HG02588 (cell line): ENCODE data around the gene GLRA3.
"Not testable (repeated sequence)": the region's sequence is repeated elsewhere in the genome, so short reads cannot be mapped to it uniquely, and the experiment has no call there.

Experiments used
- ATAC-seq: cut with Tn5 transposase; IDR thresholded peaks from one replicate; pipeline ENCODE4 v1.9.1; 2021; ENCODE audit warnings: mild to moderate bottlenecking, moderate library complexity; ENCODE audit not compliant: unreplicated experiment

GLRA3 gene

GRCh38 chr4:174813292-174813691, 15.8 kb downstream of the GLRA3 start:
- ATAC-seq = no peak

DNA sequence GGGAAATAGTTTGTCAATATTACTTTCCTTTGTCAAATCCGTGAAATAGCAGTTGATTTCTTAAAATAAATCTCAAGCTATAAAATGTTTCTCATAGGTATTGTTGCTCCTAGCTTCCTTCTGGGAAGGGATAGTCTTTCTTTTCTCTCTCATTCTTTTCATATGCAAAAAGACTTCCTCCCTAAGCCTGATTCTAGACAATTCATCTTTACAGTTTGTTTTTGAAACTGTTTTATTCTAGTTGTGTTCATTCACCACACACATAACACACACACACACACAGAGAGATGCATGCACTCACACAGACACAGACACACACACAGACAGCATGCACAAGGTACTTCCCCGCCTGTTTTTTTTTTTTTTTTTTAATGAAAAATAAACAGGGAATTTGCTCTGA, 18.2 kb downstream of the GLRA3 start:
- no peak for ATAC-seq

GRCh38 chr4:174808836-174809235, 20.2 kb downstream of the GLRA3 start:
- no peak for ATAC-seq

GRCh38 chr4:174808119-174808518, 20.9 kb downstream of the GLRA3 start:
- ATAC-seq = no peak

DNA sequence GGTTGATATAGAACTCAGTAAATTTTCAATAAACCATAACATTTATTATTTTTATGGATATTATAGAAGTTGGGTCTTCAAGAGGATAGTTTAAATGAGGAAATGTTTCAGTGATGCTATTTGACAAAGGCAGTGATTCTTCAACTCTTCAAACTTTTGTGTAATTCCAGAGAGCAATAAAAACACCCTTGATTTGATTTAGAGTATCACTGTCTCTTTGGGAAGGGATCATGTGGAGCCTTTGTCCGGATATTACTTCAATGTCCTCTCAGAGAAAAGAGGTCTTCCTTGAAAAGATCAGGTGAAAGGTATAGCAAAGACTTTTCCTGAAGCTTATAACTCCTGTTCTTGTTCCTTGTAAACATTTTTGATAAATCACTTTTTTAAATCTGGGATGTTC, 23.3 kb downstream of the GLRA3 start:
- no peak for ATAC-seq

- ATAC-seq = no peak
These were observed 34.4 kb downstream of the GLRA3 start for GRCh38 chr4:174794543-174795094.

GRCh38 chr4:174789657-174790056, 39.4 kb downstream of the GLRA3 start:
- ATAC-seq = no peak

DNA sequence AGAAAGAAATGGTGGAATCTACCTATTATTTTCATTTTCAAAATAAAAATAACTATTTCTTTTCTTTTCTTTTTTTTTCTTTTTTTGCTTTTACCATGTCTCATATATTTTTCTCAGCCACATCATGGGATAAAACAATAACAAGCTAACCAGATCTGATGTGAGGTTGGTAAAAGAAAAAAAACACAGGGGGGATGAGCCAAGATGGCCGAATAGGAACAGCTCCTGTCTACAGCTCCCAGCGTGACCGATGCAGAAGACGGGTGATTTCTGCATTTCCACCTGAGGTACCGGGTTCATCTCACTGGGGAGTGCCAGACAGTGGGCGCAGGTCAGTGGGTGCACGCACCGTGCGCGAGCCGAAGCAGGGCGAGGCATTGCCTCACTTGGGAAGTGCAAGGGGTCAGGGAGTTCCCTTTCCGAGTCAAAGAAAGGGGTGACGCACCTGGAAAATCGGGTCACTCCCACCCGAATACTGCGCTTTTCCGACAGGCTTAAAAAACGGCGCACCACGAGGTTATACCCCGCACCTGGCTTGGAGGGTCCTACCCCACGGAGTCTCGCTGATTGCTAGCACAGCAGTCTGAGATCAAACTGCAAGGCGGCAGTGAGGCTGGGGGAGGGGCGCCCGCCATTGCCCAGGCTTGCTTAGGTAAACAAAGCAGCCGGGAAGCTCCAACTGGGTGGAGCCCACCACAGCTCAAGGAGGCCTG, 50.6 kb downstream of the GLRA3 start:
- not testable (repeated sequence) for ATAC-seq

DNA sequence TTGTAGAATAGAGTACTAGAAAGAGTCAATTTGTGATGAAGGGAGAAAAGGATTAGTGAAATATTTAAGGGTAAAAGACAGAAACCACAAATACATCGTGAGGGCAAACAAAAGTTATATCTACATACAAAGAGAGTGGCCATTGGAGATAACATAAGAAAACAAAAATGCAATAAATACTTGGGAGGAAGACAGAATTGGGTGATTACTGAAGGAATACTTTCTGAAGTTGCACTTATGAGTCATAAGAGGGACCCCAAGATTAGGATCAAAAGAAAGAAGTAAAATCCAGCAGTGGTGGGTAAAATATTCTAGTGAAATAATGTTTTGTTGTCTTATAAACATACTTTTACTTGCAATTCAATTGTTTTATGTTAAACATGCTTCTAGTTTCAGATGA, 53.7 kb downstream of the GLRA3 start:
- ATAC-seq = no peak

- ATAC-seq = peak; percentile 56
These were observed 64.8 kb downstream of the GLRA3 start for GRCh38 chr4:174764105-174764729.

DNA sequence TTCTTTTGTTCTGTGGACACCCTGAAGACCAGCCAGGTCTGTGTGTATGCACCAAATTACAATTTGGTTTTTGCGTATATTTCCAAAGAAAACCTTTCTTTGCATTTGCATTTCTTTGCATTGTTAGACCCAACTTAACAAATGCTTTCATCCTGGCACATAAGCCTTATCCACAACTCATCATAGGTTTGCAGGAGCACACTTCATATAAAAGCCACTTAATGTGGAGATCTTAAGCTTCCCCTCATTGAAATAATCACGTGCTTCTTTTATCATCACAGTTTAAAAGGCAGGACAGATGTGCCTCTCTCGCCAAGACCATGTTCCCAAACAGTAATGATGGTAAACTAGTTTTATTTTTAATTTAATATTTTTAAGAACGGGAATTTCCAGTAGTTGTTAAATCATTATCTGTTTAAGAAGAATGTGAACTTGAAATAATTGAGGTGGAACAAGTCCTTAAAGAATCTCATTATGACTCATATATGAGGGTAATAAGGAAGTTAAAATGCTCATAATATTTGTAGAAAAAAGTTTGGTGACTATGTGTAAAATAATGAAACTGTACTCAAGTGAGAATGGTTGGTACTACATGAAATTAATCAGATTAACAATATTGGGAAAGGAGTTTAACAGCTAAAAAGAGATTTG, 65.5 kb downstream of the GLRA3 start:
- ATAC-seq = peak; percentile 57

- ATAC-seq = no peak
These were observed 67.6 kb downstream of the GLRA3 start for GRCh38 chr4:174761451-174761850.

DNA sequence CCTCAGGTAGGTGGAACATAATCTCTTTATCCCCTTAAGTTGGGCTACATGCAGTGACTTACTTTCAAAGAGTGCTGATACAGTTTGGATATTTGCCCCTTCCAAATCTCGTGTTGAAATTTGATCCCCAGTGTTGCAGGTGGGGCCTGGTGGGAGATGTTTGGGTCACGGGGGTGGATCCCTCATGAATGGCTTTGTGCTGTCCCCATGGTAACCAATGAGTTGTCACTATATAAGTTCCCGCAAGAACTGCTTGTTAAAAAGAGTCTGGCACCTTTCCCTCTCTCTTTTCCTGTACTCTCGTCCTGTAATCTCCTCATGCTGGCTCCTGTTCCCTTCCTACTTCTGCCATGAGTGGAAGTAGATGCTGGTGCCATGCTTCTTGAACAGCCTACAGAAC, 71.3 kb downstream of the GLRA3 start:
- ATAC-seq = no peak

DNA sequence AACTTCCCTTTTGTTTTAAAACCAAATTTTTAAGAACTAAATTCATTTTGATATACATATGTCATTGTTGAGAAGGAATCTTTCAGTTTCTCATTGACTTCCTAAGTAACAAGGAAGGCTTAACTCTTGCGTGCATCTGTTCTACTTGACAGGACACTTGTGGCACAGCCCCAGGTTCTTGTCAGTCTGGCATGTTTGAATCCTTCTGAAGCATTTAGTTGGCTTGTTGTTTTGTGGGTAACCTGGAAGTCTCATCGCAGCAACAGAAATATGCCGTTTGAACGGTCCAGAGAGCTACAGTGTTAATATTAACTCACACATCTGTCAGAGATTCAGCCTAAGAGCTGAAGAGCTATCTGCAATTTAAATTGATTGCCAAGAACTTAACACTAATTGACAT, 76.0 kb downstream of the GLRA3 start:
- ATAC-seq = no peak

DNA sequence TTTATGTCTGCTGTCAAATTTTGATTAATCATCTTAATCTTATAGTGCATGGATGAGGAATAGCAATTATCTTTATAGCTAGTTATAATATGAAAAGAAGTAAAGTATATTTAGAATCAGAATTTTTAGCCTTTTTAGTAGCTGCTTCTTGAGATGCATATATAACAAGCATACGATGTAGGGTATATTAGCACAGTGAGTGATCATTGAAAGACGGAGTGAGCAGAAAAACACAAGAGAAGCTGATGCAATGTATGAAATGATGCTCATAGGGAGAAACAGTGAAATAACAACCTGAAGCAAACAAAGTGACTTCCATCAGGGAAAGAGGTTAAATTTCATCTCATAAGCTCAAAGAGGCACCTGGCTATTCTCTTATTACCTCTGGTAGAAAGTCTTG, 77.0 kb downstream of the GLRA3 start:
- no peak for ATAC-seq

DNA sequence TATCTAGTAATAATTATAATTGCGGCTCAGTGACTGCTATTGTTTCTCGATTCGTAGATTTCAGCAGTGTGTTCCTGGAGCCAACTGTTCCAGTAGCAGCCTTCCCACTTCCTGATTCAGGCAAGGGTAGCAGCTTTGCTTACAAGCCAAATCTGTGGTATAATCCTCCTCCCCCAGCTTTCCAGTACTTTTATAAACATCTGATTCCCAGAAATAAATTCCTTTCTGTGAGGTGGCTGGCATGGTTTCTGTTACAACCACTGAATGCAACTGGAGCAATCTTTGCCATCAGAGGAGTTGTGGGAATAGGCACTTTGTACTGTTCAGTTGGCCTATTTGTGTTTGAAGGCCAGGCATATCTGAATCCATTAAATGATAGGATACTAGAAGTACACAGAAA, 80.0 kb downstream of the GLRA3 start:
- ATAC-seq = no peak

DNA sequence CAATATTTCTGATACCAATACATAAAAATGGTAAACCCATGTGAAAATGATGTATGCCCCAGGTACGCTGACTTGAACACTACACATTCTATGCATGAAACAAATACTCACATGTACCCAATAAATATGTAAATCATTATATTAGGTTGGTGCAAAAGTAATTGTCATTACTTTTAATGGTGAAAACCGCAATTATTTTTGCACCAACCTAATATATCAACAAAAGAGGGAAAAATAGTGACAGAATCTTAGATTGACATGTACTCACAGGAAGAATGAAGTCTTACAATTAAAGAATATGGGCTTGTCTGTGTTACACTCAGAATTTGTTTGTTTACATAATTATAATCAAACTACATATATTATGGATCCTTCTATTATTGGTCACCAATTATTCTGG, 82.3 kb downstream of the GLRA3 start:
- ATAC-seq = no peak

GRCh38 chr4:174742561-174742960, 86.5 kb downstream of the GLRA3 start:
- ATAC-seq = no peak

- no peak for ATAC-seq
These were observed 89.5 kb downstream of the GLRA3 start for GRCh38 chr4:174739576-174739975.

GRCh38 chr4:174734181-174734580, 94.9 kb downstream of the GLRA3 start:
- ATAC-seq = no peak

DNA sequence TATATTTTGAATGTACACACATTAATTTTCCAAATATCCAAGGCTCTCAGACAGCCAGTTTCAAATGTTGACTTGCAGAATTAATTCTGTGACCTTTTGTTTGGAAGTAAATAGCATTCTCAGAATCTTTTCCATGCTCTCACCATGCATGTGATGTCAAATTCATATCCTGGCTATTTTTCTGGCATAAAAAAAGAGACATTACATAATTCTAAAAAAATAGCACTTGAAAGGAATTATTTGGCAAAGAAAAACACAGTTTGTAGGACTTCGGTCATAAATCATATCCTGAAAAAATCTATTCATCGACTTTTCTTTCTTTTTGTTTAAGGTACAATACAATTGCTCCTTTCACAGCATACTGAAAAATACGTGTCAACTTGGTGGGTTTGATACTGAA, 111.2 kb downstream of the GLRA3 start:
- no peak for ATAC-seq
